CD4-positive, alpha-beta T cell (primary cell): Measurements from ENCODE around the gene FBXL3. TPM values are rescaled to one million over a fixed set of nuclear protein-coding genes. Genes with fewer than 3 reads are reported as not detected.

ENCODE experiments used
- ATAC-seq: fragments of 200-7000 bp; cut with Tn5 transposase; one replicate; pipeline ENCODE4 v1.10.0; 2022; ENCODE audit warnings: mild to moderate bottlenecking; ENCODE audit not compliant: poor library complexity
- CTCF ChIA-PET: fragments of 350-600 bp; sonication (Branson Sonifier 250); formaldehyde crosslinking; loops from one replicate; lab custom pipeline; 2021; ENCODE audit warnings: antibody characterized with exemption, inconsistent platforms; lab: Charles Lee
- POLR2A ChIA-PET: fragments of 350-600 bp; sonication (Branson Sonifier 250); formaldehyde crosslinking; loops from one replicate; lab custom pipeline; 2021; ENCODE audit warnings: antibody characterized with exemption, inconsistent platforms; lab: Charles Lee
- DNase-seq, 14 experiments: peaks; one replicate each; pipeline ENCODE4 v3.0.0-alpha.2; 2013 to 2020; ENCODE audit warnings: mixed read lengths in 2 of 14
- H3K27ac ChIP-seq, 2 donors: one replicate each; pipeline versions ENCODE4 v1.5.1 to v1.7.0; 2013; ENCODE audit warnings: low read length in 2 of 2, low read depth in 1 of 2, mild to moderate bottlenecking in 1 of 2
- H3K27me3 ChIP-seq, 2 experiments: 1 replicate in 1 of 2; 2 replicates in 1 of 2; pipeline versions ENCODE4 v1.6.1 to v1.7.0; 2013; ENCODE audit warnings: low read length in 2 of 2, control low read depth in 1 of 2, mild to moderate bottlenecking in 1 of 2, moderate library complexity in 1 of 2; ENCODE audit not compliant: insufficient read depth in 2 of 2, control insufficient read depth in 1 of 2
- H3K36me3 ChIP-seq: one replicate; pipeline ENCODE4 v1.6.1; 2013; ENCODE audit warnings: low read length, control low read depth; ENCODE audit not compliant: insufficient read depth
- H3K4me1 ChIP-seq: one replicate; pipeline ENCODE4 v1.6.1; 2013; ENCODE audit warnings: low read length, control low read depth; ENCODE audit not compliant: insufficient read depth
- H3K4me3 ChIP-seq: one replicate; pipeline ENCODE4 v1.5.1; 2013; ENCODE audit warnings: mild to moderate bottlenecking, low read length, moderate library complexity
- H3K9me3 ChIP-seq, 2 experiments: 1 replicate in 1 of 2; 2 replicates in 1 of 2; pipeline versions ENCODE4 v1.6.1 to v1.7.0; 2013; ENCODE audit warnings: low read length in 2 of 2, mild to moderate bottlenecking in 2 of 2, control low read depth in 1 of 2, moderate library complexity in 1 of 2; ENCODE audit not compliant: control insufficient read depth in 1 of 2, insufficient read depth in 1 of 2
- H3K27ac Mint-ChIP-seq: one replicate; pipeline ENCODE4 v1.8.0; 2020; ENCODE audit warnings: mixed read lengths
- H3K27me3 Mint-ChIP-seq: one replicate; pipeline ENCODE4 v1.8.0; 2021; ENCODE audit warnings: mixed read lengths
- H3K36me3 Mint-ChIP-seq: one replicate; pipeline ENCODE4 v1.8.0; 2021; ENCODE audit warnings: low read depth, mixed read lengths
- H3K4me1 Mint-ChIP-seq: one replicate; pipeline ENCODE4 v1.8.0; 2021; ENCODE audit warnings: low read depth, mixed read lengths
- H3K4me3 Mint-ChIP-seq: one replicate; pipeline ENCODE4 v1.8.0; 2020; ENCODE audit warnings: mild to moderate bottlenecking, mixed read lengths
- H3K9me3 Mint-ChIP-seq: one replicate; pipeline ENCODE4 v1.8.0; 2020; ENCODE audit warnings: mixed read lengths
- intact Hi-C, 2 experiments: fragments of 100-400 bp; cut with DNase I in 1 of 2; cut with micrococcal nuclease in 1 of 2; formaldehyde crosslinking; loops; one replicate each; pipeline versions ENCODE4 v1.15.1 to v1.9.0; 2023 to 2025; cut with DNase I, micrococcal nuclease
- total RNA-seq, 174 experiments: library from RNA in 2 of 174; stranded (reverse) in 2 of 174; gene quantifications; one replicate each; pipeline ENCODE4 v1.2.3 and lab custom pipeline; 2021 to 2026
- TF ChIP-seq, protein P1 (sequence below): fragments of 200-600 bp; IDR thresholded peaks from one replicate; pipeline ENCODE4 v1.8.0; 2022; ENCODE audit warnings: antibody characterized with exemption, mild to moderate bottlenecking

The FBXL3 gene
- total RNA-seq, 2 experiments from 2014 or later, result 88.7 to 90.4 TPM

DNA sequence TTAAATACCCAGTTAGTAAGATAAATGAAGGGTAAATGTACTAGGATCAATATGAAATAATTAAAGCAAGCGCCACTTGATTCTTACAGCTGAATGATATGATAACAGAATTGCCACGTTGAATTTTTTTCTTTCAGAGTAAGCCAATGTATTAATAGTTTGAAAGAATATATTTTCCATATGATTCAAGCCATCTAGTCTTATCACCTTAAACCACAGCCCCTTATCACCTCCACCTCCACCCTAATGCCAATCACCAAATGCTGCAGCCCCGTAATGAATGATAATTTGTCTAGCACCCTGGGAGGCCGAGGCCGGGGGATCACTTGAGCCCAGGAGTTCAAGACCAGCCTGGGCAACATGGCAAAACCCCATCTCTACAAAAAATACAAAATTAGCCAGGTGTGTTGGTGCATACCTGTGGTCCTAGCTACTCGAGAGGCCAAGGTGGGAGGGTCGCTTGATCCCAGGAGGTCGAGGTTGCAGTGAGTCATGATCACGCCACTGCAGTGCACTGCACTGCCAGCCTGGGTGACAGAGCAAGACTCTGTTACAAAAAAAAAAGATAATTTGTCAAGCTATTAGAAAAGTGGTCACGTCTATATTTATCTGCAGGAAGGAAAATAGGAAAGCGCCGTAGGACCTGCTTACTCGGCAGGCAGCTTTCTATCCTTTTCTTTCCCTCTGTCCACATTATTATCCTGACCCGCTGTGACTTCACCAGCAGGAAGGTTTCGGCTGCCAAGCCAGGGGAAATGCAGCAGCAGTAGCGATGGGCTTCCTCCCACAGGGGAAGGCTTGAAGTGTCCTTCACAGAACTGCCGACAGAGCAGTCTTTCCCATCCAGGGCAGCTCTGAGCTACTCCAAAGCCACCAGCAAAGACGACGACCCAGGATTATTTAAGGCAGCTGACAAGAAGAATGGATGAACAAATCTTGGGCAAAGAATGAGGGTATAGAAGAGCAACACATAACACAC, 54.8 kb downstream of the FBXL3 start:
- Mint-ChIP-seq H3K4me3 (no peak overlapping the region), H3K36me3 (no peaks in the 10 kb centered on the region), H3K9me3 (no peaks in the 10 kb centered on the region), H3K27ac (no peak overlapping the region), H3K27me3 (peaks cover 41% of the 10 kb centered on the region), H3K4me1 (peaks cover 9% of the 10 kb centered on the region)
- intact Hi-C loops, result no loop called here
- H3K4me1 ChIP-seq, result peaks cover 10% of the 10 kb centered on the region
- DNase-seq (no peak), ATAC-seq (no peak)
- peaks cover 5 to 18% of the 10 kb centered on the region in 2 experiments for H3K27me3 ChIP-seq
- H3K4me3 ChIP-seq, result no peak overlapping the region
- H3K9me3 ChIP-seq, result no peaks in the 10 kb centered on the region
- TF ChIP-seq, protein P1, sequence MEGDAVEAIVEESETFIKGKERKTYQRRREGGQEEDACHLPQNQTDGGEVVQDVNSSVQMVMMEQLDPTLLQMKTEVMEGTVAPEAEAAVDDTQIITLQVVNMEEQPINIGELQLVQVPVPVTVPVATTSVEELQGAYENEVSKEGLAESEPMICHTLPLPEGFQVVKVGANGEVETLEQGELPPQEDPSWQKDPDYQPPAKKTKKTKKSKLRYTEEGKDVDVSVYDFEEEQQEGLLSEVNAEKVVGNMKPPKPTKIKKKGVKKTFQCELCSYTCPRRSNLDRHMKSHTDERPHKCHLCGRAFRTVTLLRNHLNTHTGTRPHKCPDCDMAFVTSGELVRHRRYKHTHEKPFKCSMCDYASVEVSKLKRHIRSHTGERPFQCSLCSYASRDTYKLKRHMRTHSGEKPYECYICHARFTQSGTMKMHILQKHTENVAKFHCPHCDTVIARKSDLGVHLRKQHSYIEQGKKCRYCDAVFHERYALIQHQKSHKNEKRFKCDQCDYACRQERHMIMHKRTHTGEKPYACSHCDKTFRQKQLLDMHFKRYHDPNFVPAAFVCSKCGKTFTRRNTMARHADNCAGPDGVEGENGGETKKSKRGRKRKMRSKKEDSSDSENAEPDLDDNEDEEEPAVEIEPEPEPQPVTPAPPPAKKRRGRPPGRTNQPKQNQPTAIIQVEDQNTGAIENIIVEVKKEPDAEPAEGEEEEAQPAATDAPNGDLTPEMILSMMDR, result no peak
- no peak overlapping the region for H3K27ac ChIP-seq
- CTCF ChIA-PET, result interaction anchor here (3.1 kb wide), 1 partner anchor 8 kb away, joined by 16 read pairs; no protein-coding TSS in a partner anchor
- no peaks in the 10 kb centered on the region for H3K36me3 ChIP-seq
- POLR2A ChIA-PET, result interaction anchor here (0.8 kb wide), 1 partner anchor 19 kb away, joined by 3 read pairs; no protein-coding TSS in a partner anchor

DNA sequence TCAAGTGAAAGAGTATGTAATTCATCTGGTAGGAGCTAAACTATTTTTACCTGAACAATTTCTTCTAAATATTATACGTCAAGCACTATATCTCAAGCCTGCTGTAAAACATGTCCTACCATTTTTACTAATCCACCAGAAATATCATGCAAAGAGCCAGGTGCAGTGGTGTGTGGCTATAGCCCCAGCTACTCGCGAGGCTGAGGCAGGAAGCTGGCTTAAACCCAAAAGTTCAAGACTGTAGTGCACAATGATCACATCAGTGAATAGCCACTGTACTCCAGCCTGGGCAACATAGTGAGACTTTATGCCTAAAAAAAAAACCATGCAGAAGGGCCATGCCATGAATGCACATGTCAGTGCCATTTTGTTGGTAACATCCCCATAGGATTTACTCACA, 55.7 kb downstream of the FBXL3 start:
- Histone ChIP-seq H3K4me3 (no peak overlapping the region), H3K4me1 (peaks cover 4% of the 10 kb centered on the region), H3K9me3 (no peaks in the 10 kb centered on the region), H3K36me3 (no peaks in the 10 kb centered on the region), H3K27me3 (peaks cover 5 to 18% of the 10 kb centered on the region in 2 experiments), H3K27ac (no peak overlapping the region)
- no peaks in the 10 kb centered on the region for H3K9me3 Mint-ChIP-seq
- DNase-seq, result no peak
- no peaks in the 10 kb centered on the region for H3K4me1 Mint-ChIP-seq
- ChIA-PET POLR2A (no interaction called here), CTCF (interaction anchor here (3.1 kb wide), 1 partner anchor 9 kb away, joined by 16 read pairs; no protein-coding TSS in a partner anchor)
- H3K4me3 Mint-ChIP-seq, result no peak overlapping the region
- intact Hi-C loops, result no loop called here
- no peak for ATAC-seq
- TF ChIP-seq, protein P1, result no peak
- no peak overlapping the region for H3K27ac Mint-ChIP-seq
- no peaks in the 10 kb centered on the region for H3K36me3 Mint-ChIP-seq
- H3K27me3 Mint-ChIP-seq, result peaks cover 43% of the 10 kb centered on the region

DNA sequence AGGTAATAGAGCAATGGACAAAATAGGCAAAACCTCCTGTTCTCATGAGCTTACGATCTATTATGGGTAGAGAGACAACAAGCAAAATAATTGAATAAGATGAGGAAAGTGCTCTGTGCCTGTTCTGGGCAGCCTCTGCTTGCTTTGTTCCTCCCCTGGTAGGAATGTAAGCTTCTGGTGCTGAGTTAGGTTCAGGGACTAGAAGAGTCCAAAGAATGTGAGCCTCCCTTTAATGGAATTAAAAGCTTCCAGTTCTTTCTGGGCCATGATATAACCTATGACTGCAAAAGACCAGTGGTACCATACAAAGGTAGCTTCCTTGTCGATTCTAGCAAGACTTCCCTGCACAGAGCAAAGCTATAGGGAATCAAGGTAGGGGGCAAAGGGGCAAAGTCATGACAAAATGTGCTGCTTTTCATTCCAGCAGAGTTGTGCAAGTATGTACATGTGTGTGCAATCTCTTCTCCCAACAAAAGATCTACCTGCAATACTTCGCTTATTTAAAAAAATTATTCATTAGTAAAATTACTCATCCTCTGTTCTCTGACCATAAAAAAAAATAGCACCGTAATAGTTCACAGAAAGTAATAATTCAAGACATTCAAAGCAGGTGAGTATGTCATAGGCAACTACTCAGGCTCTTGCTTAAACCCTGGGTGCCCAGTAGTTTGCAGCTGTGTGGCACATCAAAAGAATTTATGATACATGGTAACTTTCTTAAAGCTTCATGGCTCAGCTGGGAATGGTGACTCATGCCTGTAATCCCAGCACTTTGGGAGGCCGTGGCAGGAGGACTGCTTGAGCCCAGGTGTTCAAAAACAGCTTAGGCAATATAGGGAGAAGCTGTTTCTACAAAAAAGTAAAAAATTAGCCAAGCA, 57.2 kb downstream of the FBXL3 start:
- CTCF ChIA-PET, result interaction anchor here (0.6 to 3.1 kb wide), 2 partner anchors 10 to 155 kb away, joined by 5 to 16 read pairs; no protein-coding TSS in a partner anchor
- Mint-ChIP-seq H3K36me3 (no peaks in the 10 kb centered on the region), H3K4me3 (no peak overlapping the region), H3K9me3 (no peaks in the 10 kb centered on the region), H3K27me3 (peaks cover 39% of the 10 kb centered on the region), H3K27ac (no peak overlapping the region), H3K4me1 (no peaks in the 10 kb centered on the region)
- Histone ChIP-seq H3K4me1 (peaks cover 2% of the 10 kb centered on the region), H3K9me3 (no peaks in the 10 kb centered on the region), H3K36me3 (no peaks in the 10 kb centered on the region), H3K27ac (no peak overlapping the region), H3K4me3 (no peak overlapping the region), H3K27me3 (peaks cover 0 to 18% of the 10 kb centered on the region in 2 experiments)
- POLR2A ChIA-PET, result no interaction called here
- ATAC-seq, result no peak
- TF ChIP-seq, protein P1, result no peak
- DNase-seq, result no peak
- intact Hi-C loops, result no loop called here
